GM21447 (cell line): ENCODE data around the gene HMSD.
"Not testable (repeated sequence)": the region's sequence is repeated elsewhere in the genome, so short reads cannot be mapped to it uniquely, and the experiment has no call there.

Source experiments
- ATAC-seq: cut with Tn5 transposase; IDR thresholded peaks from one replicate; pipeline ENCODE4 v1.9.1; 2021; ENCODE audit not compliant: unreplicated experiment

The HMSD gene, protein sequence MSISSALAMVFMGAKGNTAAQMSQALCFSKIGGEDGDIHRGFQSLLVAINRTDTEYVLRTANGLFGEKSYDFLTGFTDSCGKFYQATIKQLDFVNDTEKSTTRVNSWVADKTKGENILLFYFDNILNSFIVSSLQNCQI

DNA sequence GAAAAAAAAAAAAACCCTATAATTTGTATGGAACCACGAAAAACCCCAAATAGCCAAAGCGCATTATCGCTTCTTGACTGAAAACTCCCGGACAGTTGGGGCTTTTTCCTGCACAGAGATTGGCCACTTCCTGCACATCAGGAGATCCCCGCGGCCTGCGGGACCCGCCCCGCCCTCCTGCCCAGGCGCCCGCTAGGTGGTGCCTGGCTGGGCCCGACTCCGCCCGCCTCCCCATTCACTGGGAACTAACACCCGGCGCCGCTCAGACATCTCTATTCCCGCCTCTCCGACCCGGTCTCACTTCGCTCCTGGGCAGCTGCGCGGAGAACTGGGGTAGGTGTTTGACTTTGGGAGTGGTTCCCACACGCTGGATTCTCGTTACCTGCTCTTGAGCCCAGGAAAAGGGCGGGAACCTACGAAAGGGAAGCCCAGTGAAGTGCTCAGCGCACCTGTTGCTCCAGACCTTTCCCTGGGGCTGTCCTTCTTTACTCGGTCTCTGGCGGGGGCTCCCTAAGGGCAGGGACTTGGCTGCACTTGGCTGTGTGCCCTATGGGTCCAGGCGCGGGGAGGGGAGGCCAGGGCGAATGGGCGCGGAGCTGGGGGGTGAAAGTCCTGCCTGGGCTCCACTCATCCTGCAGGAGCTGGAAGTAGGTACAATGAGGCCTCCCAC lies at the start of gene HMSD:
Gene HMSD, plus strand, starts transcription at position 234 of the 670 bp plus-strand sequence. CDS start 4,155 bp downstream, outside the sequence.
- peak; percentile 85 for ATAC-seq

GRCh38 chr18:63903851-63904570 lies 45.1 kb upstream of the HMSD start:
- no peak for ATAC-seq

GRCh38 chr18:63904694-63905093 lies 44.4 kb upstream of the HMSD start:
- ATAC-seq = no peak

DNA sequence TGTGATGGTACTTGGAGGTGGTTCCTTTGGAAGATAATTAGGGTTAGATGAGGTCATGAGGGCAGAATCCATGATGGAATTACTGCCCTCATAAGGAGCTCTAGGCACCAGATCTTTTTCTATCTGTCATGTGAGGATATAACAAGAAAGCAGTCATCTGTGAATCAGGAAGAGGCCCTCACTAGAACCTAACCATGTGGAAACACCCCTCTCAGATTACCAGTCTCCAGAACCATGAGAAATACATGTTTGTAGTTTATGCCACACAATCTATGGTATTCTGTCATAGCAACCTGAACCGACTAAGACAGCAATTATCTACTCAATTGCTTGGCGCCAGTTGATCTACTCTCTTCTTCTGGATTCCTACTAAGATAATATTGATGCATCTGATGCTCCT lies 43.7 kb upstream of the HMSD start:
- no peak for ATAC-seq

DNA sequence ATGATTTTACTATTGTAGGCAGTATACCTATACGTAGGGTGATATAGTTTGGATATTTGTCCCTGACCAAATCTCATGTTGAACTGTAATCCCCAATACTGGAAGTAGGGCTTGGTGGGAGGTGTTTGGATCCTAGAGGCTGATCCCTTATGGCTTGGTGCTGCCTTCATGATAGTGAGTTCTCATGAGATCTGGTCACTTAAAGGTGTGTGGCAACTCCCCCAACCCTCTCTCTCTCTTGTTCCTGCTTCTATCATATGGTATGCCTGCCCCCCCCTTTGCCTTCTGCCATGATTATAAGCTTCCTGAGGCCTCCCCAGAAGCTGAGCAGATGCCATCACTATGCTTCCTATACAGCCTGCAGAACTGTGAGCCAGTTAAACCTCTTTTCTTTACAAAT lies 43.0 kb upstream of the HMSD start:
- no peak for ATAC-seq

DNA sequence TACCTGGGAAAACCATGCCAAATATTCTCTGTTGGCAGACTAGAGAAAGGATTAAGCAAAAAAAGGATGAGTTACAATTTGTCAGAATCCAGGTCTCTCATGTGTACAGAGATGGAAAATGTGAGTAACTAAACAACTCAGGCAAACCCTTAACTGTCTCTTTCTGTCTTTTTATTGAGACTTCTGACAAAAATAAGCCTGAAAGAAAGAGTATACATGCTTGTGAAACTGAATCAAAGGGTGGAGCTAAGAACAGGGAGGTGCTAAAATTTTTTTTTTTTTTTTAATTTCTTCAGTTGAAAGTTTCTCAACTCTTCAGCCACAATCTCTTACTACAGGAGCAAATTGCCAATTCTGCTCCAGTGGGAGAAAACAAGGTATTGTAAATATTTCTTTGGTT lies 41.4 kb upstream of the HMSD start, which contains the start of gene SERPINB10:
Gene SERPINB10, plus strand, starts transcription at position 295 of the 400 bp plus-strand sequence. CDS start 7,553 bp downstream, outside the sequence.
- peak; percentile 81 for ATAC-seq

DNA sequence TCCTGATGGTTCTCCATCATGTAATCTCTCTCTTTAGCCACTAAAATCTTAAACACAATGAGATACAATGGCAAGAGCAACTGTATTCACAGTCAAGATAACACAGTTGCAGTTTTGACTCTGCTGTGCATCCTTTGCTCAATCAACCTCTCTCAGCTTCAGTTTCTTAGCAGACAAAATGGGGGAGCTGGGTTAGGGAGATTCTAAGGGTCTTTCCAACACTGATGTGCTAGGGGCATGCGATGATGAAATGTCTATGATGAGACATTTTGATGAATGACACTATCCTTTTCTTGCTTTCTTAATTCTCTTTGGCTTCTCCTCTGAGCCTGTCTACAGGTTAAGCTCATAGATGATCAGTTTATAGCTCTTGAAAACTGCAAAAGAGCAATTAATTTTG lies 40.2 kb upstream of the HMSD start:
- ATAC-seq = no peak

- ATAC-seq = peak; percentile 53
Measured at GRCh38 chr18:63909870-63910269, 39.2 kb upstream of the HMSD start.

- ATAC-seq = no peak
Measured at GRCh38 chr18:63917817-63918216, 31.3 kb upstream of the HMSD start.

DNA sequence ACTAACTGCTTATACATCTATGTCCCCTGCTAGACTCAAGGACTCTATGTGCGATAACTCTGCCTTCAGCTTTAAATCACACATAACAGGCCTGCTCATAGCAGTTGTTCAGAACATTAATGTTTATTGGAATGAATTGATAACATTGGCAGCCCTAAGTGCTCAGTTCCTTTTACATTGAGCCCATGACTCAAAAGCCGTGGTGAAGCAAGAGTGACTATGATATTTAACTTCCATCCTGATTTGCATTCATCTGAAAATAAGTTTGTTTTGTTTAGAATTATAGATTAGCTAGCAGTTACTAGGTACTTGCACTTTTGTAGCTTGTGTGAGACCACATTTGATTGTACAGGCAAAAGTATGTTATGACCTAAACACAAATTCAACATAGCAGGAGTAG lies 27.1 kb upstream of the HMSD start:
- ATAC-seq = no peak

GRCh38 chr18:63924551-63924950 lies 24.6 kb upstream of the HMSD start:
- ATAC-seq = no peak

- no peak for ATAC-seq
Measured at GRCh38 chr18:63928331-63928730, 20.8 kb upstream of the HMSD start.

GRCh38 chr18:63929369-63929768 lies 19.7 kb upstream of the HMSD start:
- not testable (repeated sequence) for ATAC-seq

DNA sequence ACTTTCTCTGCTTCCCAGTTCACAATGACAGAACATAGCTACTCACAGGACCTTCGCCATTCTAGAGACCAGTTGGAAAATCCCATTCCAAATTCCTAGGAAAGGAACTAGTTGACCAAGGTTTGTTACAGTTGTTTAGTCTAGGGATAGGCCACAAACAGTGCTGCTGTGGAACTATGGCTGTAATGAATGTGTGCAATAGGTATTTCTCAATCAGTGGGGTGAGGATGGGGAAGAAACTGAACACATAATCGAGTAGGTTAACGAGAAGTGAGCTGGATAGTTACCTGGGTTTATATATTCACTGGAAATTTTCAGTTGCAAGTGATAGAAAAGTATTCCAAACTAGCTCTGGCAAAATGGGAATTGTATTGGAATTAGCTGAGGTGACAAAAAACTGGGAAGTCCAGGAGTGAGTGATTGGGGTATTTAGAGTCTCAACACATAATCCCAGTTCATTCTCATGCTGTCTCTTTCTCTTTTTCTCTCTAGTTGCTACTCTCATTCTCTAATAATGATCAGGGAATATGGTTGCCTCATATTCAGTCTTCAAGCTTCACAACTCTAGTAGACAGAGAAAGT lies 18.2 kb upstream of the HMSD start:
- no peak for ATAC-seq

GRCh38 chr18:63936156-63936931 lies 12.8 kb upstream of the HMSD start:
- peak; percentile 96 for ATAC-seq

DNA sequence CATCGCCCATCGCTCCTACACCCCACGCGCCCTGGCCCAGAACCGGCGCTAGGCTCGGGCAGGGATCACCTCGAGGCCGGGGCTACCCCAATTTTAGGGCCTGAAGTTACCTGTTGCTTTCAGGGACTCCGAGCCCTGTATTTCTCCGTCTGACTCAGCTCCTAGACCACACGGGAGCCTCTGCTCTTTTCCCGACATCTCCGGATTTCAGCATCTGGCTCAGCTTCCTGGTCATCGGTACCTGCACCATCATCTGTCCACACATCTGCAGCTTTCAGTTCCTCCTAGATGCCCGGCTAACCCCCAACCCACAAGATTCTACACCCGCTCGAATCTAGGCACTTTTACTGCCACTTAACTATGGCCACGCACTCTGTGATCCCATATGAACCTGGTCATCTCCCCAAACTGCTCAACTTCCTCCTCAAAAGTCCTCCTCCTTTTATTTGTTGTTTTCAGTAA lies 12.1 kb upstream of the HMSD start:
- peak; percentile 38 for ATAC-seq

DNA sequence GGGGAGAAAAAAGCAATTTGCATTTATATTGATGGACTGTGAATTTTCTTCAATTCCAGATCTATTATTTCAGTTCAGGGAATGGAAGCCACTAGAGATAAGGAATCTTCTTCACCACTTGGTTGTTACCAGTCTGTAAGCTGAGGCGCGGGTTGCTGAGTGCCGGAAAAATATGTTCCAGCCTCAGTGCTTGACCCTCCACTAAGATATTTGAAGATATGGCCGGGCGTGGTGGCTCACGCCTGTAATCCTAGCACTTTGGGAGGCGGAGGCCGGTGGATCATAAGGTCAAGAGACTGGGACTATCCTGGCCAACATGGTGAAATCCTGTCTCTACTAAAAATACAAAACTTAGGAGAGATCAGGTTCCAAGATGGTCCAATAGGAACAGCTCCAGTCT lies 9.1 kb upstream of the HMSD start:
- ATAC-seq = no peak

GRCh38 chr18:63940543-63941050 lies 8.5 kb upstream of the HMSD start:
- not testable (repeated sequence) for ATAC-seq

DNA sequence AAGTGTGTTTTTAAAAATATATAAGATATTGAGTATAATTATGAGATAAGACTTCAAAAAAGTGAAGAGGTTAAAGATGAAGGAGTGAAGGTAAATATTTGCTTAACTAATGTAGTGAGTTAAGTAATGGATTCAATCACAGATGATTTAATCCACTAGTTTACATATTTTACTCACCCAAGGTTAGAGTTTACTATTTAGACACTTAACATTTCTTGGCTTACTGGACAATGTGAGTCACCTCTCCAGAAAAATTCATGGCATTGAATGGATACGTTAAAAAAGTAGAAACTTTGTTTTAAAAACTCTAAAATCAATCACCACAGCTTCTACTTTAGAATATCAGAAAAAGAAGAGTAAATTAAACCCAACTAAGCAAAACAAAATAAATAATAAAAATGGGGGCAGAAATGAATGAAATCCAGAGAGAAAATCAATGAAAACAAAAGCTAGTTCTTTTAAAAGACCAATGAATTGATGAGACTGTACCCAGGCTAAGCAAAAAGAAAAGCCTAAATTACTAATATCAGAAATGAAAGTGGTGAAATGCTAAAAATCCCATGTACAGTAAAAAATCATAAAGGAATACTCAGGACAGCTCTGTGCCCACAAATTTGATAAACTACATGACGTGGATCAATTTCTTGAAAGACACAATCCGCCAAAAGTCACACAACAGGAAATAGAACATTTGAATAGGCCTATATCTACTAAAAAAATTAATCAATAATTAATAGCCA lies 1.9 kb upstream of the HMSD start:
- ATAC-seq = no peak

DNA sequence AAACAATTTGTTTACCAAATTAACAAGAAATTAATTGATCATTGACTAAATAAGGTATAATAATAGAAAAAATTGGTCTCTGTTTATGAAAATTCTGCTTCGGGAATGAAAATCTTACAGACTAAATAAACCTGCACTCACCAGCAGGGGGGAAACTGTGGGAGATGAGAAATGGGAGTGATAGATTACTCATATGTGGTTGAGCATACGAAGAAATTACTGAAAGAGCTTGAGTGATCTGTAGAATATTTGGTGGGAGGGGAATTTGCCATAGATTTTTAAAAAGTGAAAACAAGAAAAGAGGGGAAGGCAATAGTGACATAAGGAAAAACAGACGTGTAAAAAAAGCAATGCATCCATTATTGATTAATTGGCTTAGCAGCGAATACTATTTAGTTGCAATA lies 2.2 kb downstream of the HMSD start:
- peak; percentile 40 for ATAC-seq
